ENCODE measurements around the gene PROK1. TPM values are rescaled to one million over a fixed set of nuclear protein-coding genes. Genes with fewer than 3 reads are reported as not detected.

PROK1 gene
- total and polyA plus RNA-seq, 8 donors: 0.12 to 0.53 TPM; not detected in 6

GRCh38 chr1:110492573-110492972 lies 41.6 kb downstream of the PROK1 start:
- H3K4me1 ChIP-seq: no peaks in the 10 kb centered on the region
- 57 to 63% methylated on average over 7 of the region's 7 CpGs for WGBS, 2 donors
- FAIRE-seq (no peak), ATAC-seq (peak in 3 of 4 donors; percentile 20 to 41 (median 33)), DNase-seq (no peak)
- no peak overlapping the region for H3K27ac ChIP-seq
- TF ChIP-seq CTCF (IDR thresholded peaks at IDR 0.05): no peak
- H3K27me3 ChIP-seq: no peaks in the 10 kb centered on the region
- H3K36me3 ChIP-seq: no peaks in the 10 kb centered on the region
- no peaks in the 10 kb centered on the region for H3K9me3 ChIP-seq
- intact Hi-C loops (cut with DNase I): loop anchor here in 1 of 3 donors (10.0 kb wide), 1 partner anchor 288 kb away; no protein-coding TSS in a partner anchor
- no peak overlapping the region for H3K4me3 ChIP-seq

GRCh38 chr1:110493059-110493699 lies 42.2 kb downstream of the PROK1 start:
- no peak for ATAC-seq
- no peaks in the 10 kb centered on the region for H3K36me3 ChIP-seq
- H3K4me1 ChIP-seq: no peaks in the 10 kb centered on the region
- intact Hi-C loops (cut with DNase I): loop anchor here in 1 of 3 donors (10.0 kb wide), 1 partner anchor 288 kb away; no protein-coding TSS in a partner anchor
- FAIRE-seq: no peak
- H3K27ac ChIP-seq: no peak overlapping the region
- TF ChIP-seq CTCF (IDR thresholded peaks at IDR 0.05): no peak
- DNase-seq: no peak
- WGBS, 2 donors: 86 to 89% methylated on average over 5 of the region's 5 CpGs
- no peaks in the 10 kb centered on the region for H3K27me3 ChIP-seq
- no peaks in the 10 kb centered on the region for H3K9me3 ChIP-seq
- no peak overlapping the region for H3K4me3 ChIP-seq

GRCh38 chr1:110494036-110494435 lies 43.1 kb downstream of the PROK1 start:
- H3K4me1 ChIP-seq: no peaks in the 10 kb centered on the region
- H3K36me3 ChIP-seq: no peaks in the 10 kb centered on the region
- DNase-seq (no peak), FAIRE-seq (no peak), ATAC-seq (no peak)
- H3K27ac ChIP-seq: no peak overlapping the region
- intact Hi-C loops (cut with DNase I): loop anchor here in 1 of 3 donors (10.0 kb wide), 1 partner anchor 289 kb away; no protein-coding TSS in a partner anchor
- WGBS, 2 donors: 70 to 76% methylated on average over 4 to 5 of the region's 5 CpGs
- H3K9me3 ChIP-seq: no peaks in the 10 kb centered on the region
- no peaks in the 10 kb centered on the region for H3K27me3 ChIP-seq
- TF ChIP-seq CTCF (IDR thresholded peaks at IDR 0.05): no peak
- H3K4me3 ChIP-seq: no peak overlapping the region

GRCh38 chr1:110494522-110495406 lies 43.8 kb downstream of the PROK1 start:
- Histone ChIP-seq H3K27me3 (no peaks in the 10 kb centered on the region), H3K9me3 (no peaks in the 10 kb centered on the region), H3K4me1 (no peaks in the 10 kb centered on the region), H3K36me3 (no peaks in the 10 kb centered on the region), H3K4me3 (no peak overlapping the region), H3K27ac (no peak overlapping the region)
- DNase-seq (no peak), FAIRE-seq (no peak), ATAC-seq (no peak)
- intact Hi-C loops (cut with DNase I): loop anchor here in 1 of 3 donors (5.0 to 10.0 kb wide), 2 partner anchors 82 to 290 kb away; no protein-coding TSS in a partner anchor
- no peak for TF ChIP-seq CTCF (IDR thresholded peaks at IDR 0.05)
- 71 to 74% methylated on average over 21 of the region's 21 CpGs for WGBS, 2 donors

Data from pancreas (tissue), 10 donors.